Spleen (tissue), 7 donors: Measurements from ENCODE around the gene PROSER3.

Source experiments
- POLR2A ChIP-seq, 3 donors: fragments of 450-650 bp; IDR thresholded peaks; one replicate each; pipeline ENCODE4 v1.5.1; 2017; ENCODE audit warnings: antibody characterized with exemption in 3 of 3, mild to moderate bottlenecking in 1 of 3
- POLR2AphosphoS5 ChIP-seq, 3 donors: sonication (generic); formaldehyde crosslinking; IDR thresholded peaks; one replicate each; pipeline ENCODE4 v1.5.1; 2017; ENCODE audit warnings: antibody characterized with exemption in 3 of 3
- TF ChIP-seq, protein P1 (sequence below), 11 experiments: fragments of 200-600 bp in 7 of 11; fragments of 450-650 bp in 4 of 11; sonication (generic) in 4 of 11; IDR thresholded peaks in 8 of 11; conservative IDR thresholded peaks in 3 of 11; 1 replicate in 7 of 11; 2 replicates in 4 of 11; pipeline versions ENCODE4 v1.4.0 to v1.8.0; 2016 to 2021; ENCODE audit warnings: antibody characterized with exemption in 11 of 11, inconsistent platforms in 4 of 11, mild to moderate bottlenecking in 1 of 11
- donor health status: DM: no; HTN: no; CAD: no; lungs with moderate emphysema.
- donor health status: DM: no; HTN: no; CAD: no.
- donor health status: DM: no; HTN: no; CAD: no.

DNA sequence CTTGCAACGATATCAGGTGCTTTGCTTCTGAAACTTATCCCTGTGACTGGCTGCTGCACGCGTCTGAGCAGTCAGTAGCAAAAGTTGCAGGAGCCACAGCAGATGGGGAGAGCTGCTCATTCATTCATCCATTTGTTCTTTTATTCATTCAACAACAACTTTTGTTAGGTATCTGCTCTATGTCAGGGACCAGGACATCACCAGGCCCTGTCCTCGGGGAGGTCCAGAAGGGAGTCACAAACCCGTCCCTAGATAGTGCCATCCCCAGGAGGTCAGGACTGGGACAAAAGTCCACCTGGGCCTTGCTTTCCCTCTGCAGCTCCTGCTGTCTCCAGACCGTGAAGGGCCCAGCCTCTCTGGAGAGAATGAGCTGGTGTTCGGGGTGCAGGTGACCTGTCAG is 20.0 kb downstream of the PROSER3 start:
- TF ChIP-seq, protein P1, sequence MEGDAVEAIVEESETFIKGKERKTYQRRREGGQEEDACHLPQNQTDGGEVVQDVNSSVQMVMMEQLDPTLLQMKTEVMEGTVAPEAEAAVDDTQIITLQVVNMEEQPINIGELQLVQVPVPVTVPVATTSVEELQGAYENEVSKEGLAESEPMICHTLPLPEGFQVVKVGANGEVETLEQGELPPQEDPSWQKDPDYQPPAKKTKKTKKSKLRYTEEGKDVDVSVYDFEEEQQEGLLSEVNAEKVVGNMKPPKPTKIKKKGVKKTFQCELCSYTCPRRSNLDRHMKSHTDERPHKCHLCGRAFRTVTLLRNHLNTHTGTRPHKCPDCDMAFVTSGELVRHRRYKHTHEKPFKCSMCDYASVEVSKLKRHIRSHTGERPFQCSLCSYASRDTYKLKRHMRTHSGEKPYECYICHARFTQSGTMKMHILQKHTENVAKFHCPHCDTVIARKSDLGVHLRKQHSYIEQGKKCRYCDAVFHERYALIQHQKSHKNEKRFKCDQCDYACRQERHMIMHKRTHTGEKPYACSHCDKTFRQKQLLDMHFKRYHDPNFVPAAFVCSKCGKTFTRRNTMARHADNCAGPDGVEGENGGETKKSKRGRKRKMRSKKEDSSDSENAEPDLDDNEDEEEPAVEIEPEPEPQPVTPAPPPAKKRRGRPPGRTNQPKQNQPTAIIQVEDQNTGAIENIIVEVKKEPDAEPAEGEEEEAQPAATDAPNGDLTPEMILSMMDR (IDR thresholded peaks at IDR 0.05 in 8 of 11, conservative IDR thresholded peaks at IDR 0.05 in 3 of 11) = no peak
- TF ChIP-seq POLR2A (IDR thresholded peaks at IDR 0.05) (no peak), POLR2AphosphoS5 (IDR thresholded peaks at IDR 0.05) (no peak)
